Measurements from ENCODE around the gene TRIM67. TPM values are rescaled to one million over a fixed set of nuclear protein-coding genes. Genes with fewer than 3 reads are reported as not detected.
A peak's percentile ranks its signal among the peaks of the same experiment; 100 is the strongest.

The TRIM67 gene
- total RNA-seq, 3 donors from 2014 or later (not counting 1 experiment from before 2014, with no cell fraction given): not detected

DNA sequence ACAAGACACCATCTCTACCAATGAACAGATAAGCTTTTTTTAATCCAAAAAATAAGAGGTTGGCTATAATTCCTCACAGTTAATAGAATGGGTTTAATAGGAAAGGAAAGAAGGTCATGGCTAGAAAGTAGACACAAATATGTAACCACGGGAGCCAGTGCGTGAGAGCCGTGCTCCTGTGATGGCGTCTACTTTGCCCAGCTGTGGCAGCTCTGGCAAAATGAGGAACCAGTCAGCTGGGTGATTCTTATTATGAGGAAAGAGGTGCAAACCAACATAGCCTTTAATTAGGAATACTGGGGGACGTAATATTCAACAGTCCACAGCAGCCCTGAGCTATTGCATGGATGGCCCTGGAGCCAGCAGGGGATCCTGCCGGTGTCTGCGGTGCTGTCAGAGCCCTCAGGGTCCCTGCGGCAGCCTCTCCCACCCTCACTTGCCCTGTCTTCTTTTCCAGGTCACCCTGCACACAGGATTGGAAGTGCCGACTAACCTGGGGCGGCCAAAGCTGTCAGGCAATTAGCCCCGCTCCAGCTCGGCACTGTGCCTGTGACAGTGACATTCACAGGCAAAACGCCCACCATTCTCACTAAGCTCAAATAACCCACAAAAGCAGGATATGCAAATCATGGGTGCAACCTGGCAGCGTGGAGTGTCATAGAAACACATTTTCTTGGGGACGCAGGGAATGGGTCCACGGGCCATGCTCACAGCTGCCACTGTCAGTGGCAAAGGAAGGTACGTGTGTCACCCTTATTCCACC is 53.2 kb downstream of the TRIM67 start:
- peaks cover 8 to 10% of the 10 kb centered on the region in 2 donors for H3K4me1 Mint-ChIP-seq
- intact Hi-C loops (cut with micrococcal nuclease): loop anchor here (5.0 kb wide), 1 partner anchor 573 kb away; the partner anchor contains the start of gene COG2
- no peak overlapping the region for H3K4me3 Mint-ChIP-seq
- ATAC-seq (no peak), DNase-seq (no peak)
- WGBS (ENCODE audit: insufficient coverage): 61% methylated on average over 17 of the region's 17 CpGs
- Histone ChIP-seq H3K4me3 (ENCODE audit: low read length) (peak overlapping the region; percentile 18), H3K27me3 (ENCODE audit: control insufficient read depth, insufficient read depth, low read length) (no peaks in the 10 kb centered on the region), H3K27ac (ENCODE audit: low read length) (no peak overlapping the region), H3K36me3 (ENCODE audit: control insufficient read depth, insufficient read depth, low read length) (no peaks in the 10 kb centered on the region), H3K4me1 (ENCODE audit: control insufficient read depth, insufficient read depth, low read length) (peaks cover 15% of the 10 kb centered on the region), H3K9me3 (ENCODE audit: control insufficient read depth, insufficient read depth, low read length) (no peaks in the 10 kb centered on the region)
- H3K27me3 Mint-ChIP-seq (ENCODE audit: low read depth in 2 of 2): peaks cover 0 to 7% of the 10 kb centered on the region in 2 donors
- H3K27ac Mint-ChIP-seq: no peak overlapping the region
- no peaks in the 10 kb centered on the region for H3K9me3 Mint-ChIP-seq
- H3K36me3 Mint-ChIP-seq: no peaks in the 10 kb centered on the region
- TF ChIP-seq, protein P1, sequence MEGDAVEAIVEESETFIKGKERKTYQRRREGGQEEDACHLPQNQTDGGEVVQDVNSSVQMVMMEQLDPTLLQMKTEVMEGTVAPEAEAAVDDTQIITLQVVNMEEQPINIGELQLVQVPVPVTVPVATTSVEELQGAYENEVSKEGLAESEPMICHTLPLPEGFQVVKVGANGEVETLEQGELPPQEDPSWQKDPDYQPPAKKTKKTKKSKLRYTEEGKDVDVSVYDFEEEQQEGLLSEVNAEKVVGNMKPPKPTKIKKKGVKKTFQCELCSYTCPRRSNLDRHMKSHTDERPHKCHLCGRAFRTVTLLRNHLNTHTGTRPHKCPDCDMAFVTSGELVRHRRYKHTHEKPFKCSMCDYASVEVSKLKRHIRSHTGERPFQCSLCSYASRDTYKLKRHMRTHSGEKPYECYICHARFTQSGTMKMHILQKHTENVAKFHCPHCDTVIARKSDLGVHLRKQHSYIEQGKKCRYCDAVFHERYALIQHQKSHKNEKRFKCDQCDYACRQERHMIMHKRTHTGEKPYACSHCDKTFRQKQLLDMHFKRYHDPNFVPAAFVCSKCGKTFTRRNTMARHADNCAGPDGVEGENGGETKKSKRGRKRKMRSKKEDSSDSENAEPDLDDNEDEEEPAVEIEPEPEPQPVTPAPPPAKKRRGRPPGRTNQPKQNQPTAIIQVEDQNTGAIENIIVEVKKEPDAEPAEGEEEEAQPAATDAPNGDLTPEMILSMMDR (IDR thresholded peaks at IDR 0.05): no peak

DNA sequence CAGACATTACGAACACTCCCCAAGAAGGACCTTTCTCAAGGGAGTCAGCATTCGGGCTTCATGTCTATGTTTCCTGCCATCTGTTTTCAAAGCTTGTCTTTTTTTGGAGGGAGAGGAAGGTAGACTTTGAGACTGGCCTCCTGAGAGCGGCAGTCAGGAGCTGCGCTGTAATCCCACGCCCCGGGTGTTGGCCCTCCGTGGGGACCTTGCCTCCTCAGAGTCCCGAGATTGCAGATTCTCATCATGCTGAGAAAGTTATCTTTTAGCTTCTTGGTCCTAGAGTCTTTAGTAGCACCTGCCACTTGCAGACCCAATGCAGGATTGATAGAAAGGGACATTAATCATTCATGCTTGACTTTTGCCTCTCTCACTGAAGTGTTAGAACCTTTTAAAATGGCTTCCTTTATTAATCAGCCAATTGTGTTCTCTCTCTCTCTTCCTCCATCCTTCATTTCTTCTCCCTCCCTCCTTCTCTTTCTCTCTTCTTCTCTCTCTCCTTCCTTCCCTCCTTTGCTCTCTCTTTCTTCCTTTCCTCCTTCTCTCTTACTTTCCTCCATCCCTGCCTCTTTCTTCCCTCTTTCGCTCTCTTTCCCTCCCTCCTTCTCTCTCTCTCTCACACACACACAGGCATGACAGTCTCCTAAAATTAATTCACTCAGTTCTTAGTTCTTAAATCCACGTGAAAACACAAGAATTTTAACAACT is 54.0 kb downstream of the TRIM67 start:
- no peak for ATAC-seq
- Histone ChIP-seq H3K36me3 (ENCODE audit: control insufficient read depth, insufficient read depth, low read length) (no peaks in the 10 kb centered on the region), H3K27me3 (ENCODE audit: control insufficient read depth, insufficient read depth, low read length) (no peaks in the 10 kb centered on the region), H3K4me3 (ENCODE audit: low read length) (peak overlapping the region; percentile 18), H3K9me3 (ENCODE audit: control insufficient read depth, insufficient read depth, low read length) (no peaks in the 10 kb centered on the region), H3K27ac (ENCODE audit: low read length) (no peak overlapping the region), H3K4me1 (ENCODE audit: control insufficient read depth, insufficient read depth, low read length) (peaks cover 15% of the 10 kb centered on the region)
- no peaks in the 10 kb centered on the region for H3K36me3 Mint-ChIP-seq
- no peaks in the 10 kb centered on the region for H3K9me3 Mint-ChIP-seq
- peaks cover 8 to 10% of the 10 kb centered on the region in 2 donors for H3K4me1 Mint-ChIP-seq
- H3K27me3 Mint-ChIP-seq (ENCODE audit: low read depth in 2 of 2): peaks cover 0 to 7% of the 10 kb centered on the region in 2 donors
- no peak overlapping the region for H3K4me3 Mint-ChIP-seq
- DNase-seq: no peak
- H3K27ac Mint-ChIP-seq: no peak overlapping the region
- TF ChIP-seq, protein P1 (IDR thresholded peaks at IDR 0.05): no peak
- 72% methylated on average over 10 of the region's 10 CpGs for WGBS (ENCODE audit: insufficient coverage)
- intact Hi-C loops (cut with micrococcal nuclease): no loop called here

DNA sequence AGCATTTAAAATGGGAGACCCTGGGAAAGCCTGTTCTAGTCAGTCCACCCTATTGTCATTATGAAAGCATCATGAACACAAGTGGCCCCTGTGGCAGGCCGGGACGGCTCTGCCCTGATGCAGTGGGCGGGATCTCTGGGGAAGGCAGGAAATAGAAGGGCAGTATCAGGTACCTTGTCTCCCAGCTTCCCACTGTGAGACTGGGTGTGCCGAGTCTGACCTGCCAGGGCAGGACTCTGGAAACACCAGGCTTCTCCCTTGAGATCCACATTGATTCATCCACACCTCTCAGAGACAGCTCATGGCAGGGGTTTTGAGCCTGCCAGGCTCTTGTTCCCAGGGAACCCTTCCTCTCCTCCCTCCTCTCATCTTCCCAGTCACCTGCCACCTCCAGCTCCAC is 54.6 kb downstream of the TRIM67 start:
- peaks cover 8% of the 10 kb centered on the region for H3K4me1 ChIP-seq (ENCODE audit: control insufficient read depth, insufficient read depth, low read length)
- H3K27me3 ChIP-seq (ENCODE audit: control insufficient read depth, insufficient read depth, low read length): no peaks in the 10 kb centered on the region
- TF ChIP-seq, protein P1 (IDR thresholded peaks at IDR 0.05): no peak
- H3K27ac ChIP-seq (ENCODE audit: low read length): no peak overlapping the region
- H3K4me3 ChIP-seq (ENCODE audit: low read length): no peak overlapping the region
- Mint-ChIP-seq H3K4me1 (peaks cover 3 to 5% of the 10 kb centered on the region in 2 donors), H3K4me3 (no peak overlapping the region), H3K27ac (no peak overlapping the region), H3K9me3 (no peaks in the 10 kb centered on the region), H3K27me3 (ENCODE audit: low read depth in 2 of 2) (peaks cover 0 to 7% of the 10 kb centered on the region in 2 donors), H3K36me3 (no peaks in the 10 kb centered on the region)
- no peaks in the 10 kb centered on the region for H3K36me3 ChIP-seq (ENCODE audit: control insufficient read depth, insufficient read depth, low read length)
- 63% methylated on average over 4 of the region's 4 CpGs for WGBS (ENCODE audit: insufficient coverage)
- intact Hi-C loops (cut with micrococcal nuclease): no loop called here
- H3K9me3 ChIP-seq (ENCODE audit: control insufficient read depth, insufficient read depth, low read length): no peaks in the 10 kb centered on the region
- DNase-seq (no peak), ATAC-seq (no peak)

All from natural killer cell (primary cell).